H9 (cell line): ENCODE data around the gene SOBP. TPM values are rescaled to one million over a fixed set of nuclear protein-coding genes. Genes with fewer than 3 reads are reported as not detected.

Experiments
- DNase-seq: peaks from one replicate; pipeline ENCODE4 v3.0.0-alpha.2; 2017
- H2AFZ ChIP-seq: one replicate; pipeline ENCODE4 v1.6.1; 2013; ENCODE audit warnings: mild to moderate bottlenecking, low read length, control low read depth, moderate library complexity
- H2AK5ac ChIP-seq: 2 replicates; pipeline ENCODE4 v1.6.1; 2013; ENCODE audit warnings: low read length, control low read depth, mixed read lengths; ENCODE audit not compliant: insufficient read length
- H2BK120ac ChIP-seq: one replicate; pipeline ENCODE4 v1.6.1; 2013; ENCODE audit warnings: low read depth, mild to moderate bottlenecking, low read length, control low read depth, inconsistent platforms; ENCODE audit not compliant: poor library complexity, severe bottlenecking
- H2BK12ac ChIP-seq: 2 replicates; pipeline ENCODE4 v1.6.1; 2013; ENCODE audit warnings: low read length, control low read depth, mixed read lengths, low read depth; ENCODE audit not compliant: insufficient read length
- H2BK15ac ChIP-seq: 2 replicates; pipeline ENCODE4 v1.6.1; 2013; ENCODE audit warnings: low read depth, low read length, control low read depth
- H2BK20ac ChIP-seq: one replicate; pipeline ENCODE4 v1.6.1; 2013; ENCODE audit warnings: low read depth, mild to moderate bottlenecking, low read length, control low read depth, inconsistent platforms; ENCODE audit not compliant: poor library complexity, severe bottlenecking
- H2BK5ac ChIP-seq: 2 replicates; pipeline ENCODE4 v1.6.1; 2013; ENCODE audit warnings: low read length, control low read depth, mixed read lengths; ENCODE audit not compliant: insufficient read length
- H3K14ac ChIP-seq: 2 replicates; pipeline ENCODE4 v1.6.1; 2013; ENCODE audit warnings: low read length, control low read depth; ENCODE audit not compliant: insufficient read depth
- H3K18ac ChIP-seq: 2 replicates; pipeline ENCODE4 v1.6.1; 2013; ENCODE audit warnings: low read depth, mild to moderate bottlenecking, mixed read lengths, low read length, control low read depth; ENCODE audit not compliant: insufficient read length
- H3K23ac ChIP-seq: 2 replicates; pipeline ENCODE4 v1.6.1; 2013; ENCODE audit warnings: low read length, control low read depth, mixed read lengths, low read depth; ENCODE audit not compliant: insufficient read length
- H3K23me2 ChIP-seq: 2 replicates; pipeline ENCODE4 v1.6.1; 2013; ENCODE audit warnings: low read depth, mild to moderate bottlenecking, mixed read lengths, low read length, control low read depth; ENCODE audit not compliant: insufficient read length, poor library complexity, severe bottlenecking
- H3K27ac ChIP-seq: 2 replicates; pipeline ENCODE4 v1.5.1; 2013; ENCODE audit warnings: low read length, control low read depth, mixed read lengths, low read depth; ENCODE audit not compliant: insufficient read length
- H3K27me3 ChIP-seq: 2 replicates; pipeline ENCODE4 v1.6.1; 2013; ENCODE audit warnings: low read length, control low read depth, inconsistent platforms; ENCODE audit not compliant: insufficient read depth
- H3K4ac ChIP-seq: 2 replicates; pipeline ENCODE4 v1.6.1; 2013; ENCODE audit warnings: low read depth, mild to moderate bottlenecking, control low read depth, inconsistent platforms, low read length, moderate library complexity
- H3K4me1 ChIP-seq: 2 replicates; pipeline ENCODE4 v1.6.1; 2013; ENCODE audit warnings: low read length, control low read depth, inconsistent platforms; ENCODE audit not compliant: insufficient read depth
- H3K4me2 ChIP-seq: 2 replicates; pipeline ENCODE4 v1.6.1; 2013; ENCODE audit warnings: low read length, control low read depth, mixed read lengths; ENCODE audit not compliant: insufficient read length, insufficient read depth
- H3K56ac ChIP-seq: 2 replicates; pipeline ENCODE4 v1.6.1; 2013; ENCODE audit warnings: low read depth, mild to moderate bottlenecking, mixed read lengths, low read length, control low read depth; ENCODE audit not compliant: insufficient read length
- H3K79me1 ChIP-seq: 2 replicates; pipeline ENCODE4 v1.6.1; 2013; ENCODE audit warnings: low read depth, mild to moderate bottlenecking, moderate library complexity, low read length, control low read depth, inconsistent platforms; ENCODE audit not compliant: insufficient read depth, poor library complexity, severe bottlenecking
- H3K79me2 ChIP-seq: 2 replicates; pipeline ENCODE4 v1.6.1; 2013; ENCODE audit warnings: low read length, control low read depth, inconsistent platforms; ENCODE audit not compliant: insufficient read depth
- H3K9ac ChIP-seq: 2 replicates; pipeline ENCODE4 v1.6.1; 2013; ENCODE audit warnings: low read length, control low read depth, mixed read lengths; ENCODE audit not compliant: insufficient read length; ENCODE audit errors: extremely low read depth
- H3K9me3 ChIP-seq: one replicate; pipeline ENCODE4 v1.6.1; 2013; ENCODE audit warnings: low read depth, low read length, inconsistent platforms; ENCODE audit not compliant: control insufficient read depth
- H3T11ph ChIP-seq: one replicate; pipeline ENCODE4 v1.6.1; 2013; ENCODE audit warnings: mild to moderate bottlenecking, low read length, control low read depth, inconsistent platforms
- H4K20me1 ChIP-seq: one replicate; pipeline ENCODE4 v1.6.1; 2013; ENCODE audit not compliant: control insufficient read depth, insufficient read length, insufficient read depth
- H4K5ac ChIP-seq: 2 replicates; pipeline ENCODE4 v1.6.1; 2013; ENCODE audit warnings: low read depth, mild to moderate bottlenecking, mixed read lengths, low read length, control low read depth; ENCODE audit not compliant: insufficient read length
- H4K8ac ChIP-seq: replicated peaks from 2 replicates; pipeline ENCODE4 v1.6.1; 2013; ENCODE audit warnings: low read length, control low read depth, mixed read lengths, low read depth; ENCODE audit not compliant: insufficient read length
- H4K91ac ChIP-seq: 2 replicates; pipeline ENCODE4 v1.6.1; 2013; ENCODE audit warnings: low read depth, mild to moderate bottlenecking, moderate library complexity, mixed read lengths, low read length, control low read depth; ENCODE audit not compliant: insufficient read length
- H3K27ac Mint-ChIP-seq, 3 experiments: 2 replicates in 2 of 3; 3 replicates in 1 of 3; pipeline ENCODE4 v1.8.0; 2020 to 2021; ENCODE audit warnings: mixed read lengths in 3 of 3, mild to moderate bottlenecking in 1 of 3, moderate library complexity in 1 of 3
- H3K27me3 Mint-ChIP-seq: 2 replicates; pipeline ENCODE4 v1.8.0; 2021; ENCODE audit warnings: low read depth, mild to moderate bottlenecking, moderate library complexity, mixed read lengths
- H3K36me3 Mint-ChIP-seq, 3 experiments: 2 replicates in 2 of 3; 3 replicates in 1 of 3; pipeline ENCODE4 v1.8.0; 2020 to 2021; ENCODE audit warnings: low read depth in 3 of 3, mixed read lengths in 3 of 3; ENCODE audit not compliant: insufficient read depth in 1 of 3
- H3K4me1 Mint-ChIP-seq, 2 experiments: 2 replicates each; pipeline ENCODE4 v1.8.0; 2020; ENCODE audit warnings: mixed read lengths in 2 of 2
- H3K4me3 Mint-ChIP-seq, 2 experiments: 2 replicates in 1 of 2; 3 replicates in 1 of 2; pipeline ENCODE4 v1.8.0; 2020 to 2021; ENCODE audit warnings: mild to moderate bottlenecking in 2 of 2, mixed read lengths in 2 of 2, moderate library complexity in 1 of 2
- H3K9me3 Mint-ChIP-seq, 2 experiments: 2 replicates in 1 of 2; 3 replicates in 1 of 2; pipeline ENCODE4 v1.8.0; 2020; ENCODE audit warnings: mild to moderate bottlenecking in 2 of 2, mixed read lengths in 2 of 2, moderate library complexity in 1 of 2
- CTCF ChIP-seq: fragments of 200-600 bp; sonication (generic); conservative IDR thresholded peaks from 3 replicates; pipeline ENCODE4 v1.8.0; 2021; ENCODE audit warnings: antibody characterized with exemption, mild to moderate bottlenecking
- WGBS: extraction: QIAGEN DNeasy Blood & Tissue Kit; methylation state at CpG from one replicate; pipeline ENCODE4 v1.1.7; 2013; ENCODE audit warnings: missing lambda C conversion rate, low lambda C conversion rate, mixed read lengths; ENCODE audit not compliant: insufficient read length; ENCODE audit errors: extremely low coverage; 5-methylcytosine and 5-hydroxymethylcytosine counted together
- total RNA-seq: library from RNA; stranded (reverse); gene quantifications from 2 replicates; pipeline ENCODE4 v1.2.1, GENCODE V29; 2021

The SOBP gene
- total RNA-seq, 1 experiment from 2014 or later = 4.3 TPM

- Histone ChIP-seq H3K23ac (no peak overlapping the region), H3K79me1 (no peaks in the 10 kb centered on the region), H3K79me2 (no peaks in the 10 kb centered on the region), H3K27ac (no peak overlapping the region), H2BK20ac (no peak overlapping the region), H3K27me3 (no peaks in the 10 kb centered on the region), H3K4ac (no peak overlapping the region), H4K20me1 (no peaks in the 10 kb centered on the region), H4K91ac (no peak overlapping the region), H3K4me2 (no peak overlapping the region), H3K9me3 (no peaks in the 10 kb centered on the region), H2BK5ac (no peak overlapping the region), H3K14ac (no peak overlapping the region), H3K4me1 (no peaks in the 10 kb centered on the region), H2BK12ac (no peak overlapping the region), H3T11ph (no peak overlapping the region), H2BK120ac (no peak overlapping the region), H2AK5ac (no peak overlapping the region), H4K8ac (no peak overlapping the region), H4K5ac (no peak overlapping the region), H3K56ac (no peak overlapping the region), H3K23me2 (no peaks in the 10 kb centered on the region), H2BK15ac (no peak overlapping the region), H3K18ac (no peak overlapping the region), H2AFZ (no peak overlapping the region), H3K9ac (no peak overlapping the region)
- no peak for TF ChIP-seq CTCF
- Mint-ChIP-seq H3K4me3 (no peak overlapping the region), H3K9me3 (no peaks in the 10 kb centered on the region), H3K36me3 (no peaks in the 10 kb centered on the region), H3K27ac (no peak overlapping the region; a peak in 1 of 7 replicates), H3K27me3 (peaks cover 10% of the 10 kb centered on the region), H3K4me1 (peaks cover 20 to 26% of the 10 kb centered on the region in 2 experiments)
- no CpG with 5 or more reads among the region's 11 CpGs for WGBS
- DNase-seq = no peak
Observed at GRCh38 chr6:107676042-107676441, 186.1 kb downstream of the SOBP start.
